Mucosa of rectum (tissue), 2 donors: ENCODE data around the gene TMEM39A.

ENCODE experiments used
- H3K27ac ChIP-seq, 2 donors: one replicate each; pipeline ENCODE4 v1.7.0; 2013; ENCODE audit warnings: inconsistent platforms in 2 of 2, low read depth in 2 of 2, low read length in 2 of 2
- H3K27me3 ChIP-seq, 2 donors: one replicate each; pipeline ENCODE4 v1.7.0; 2013; ENCODE audit warnings: low read length in 2 of 2; ENCODE audit not compliant: control insufficient read depth in 2 of 2, insufficient read depth in 2 of 2
- H3K36me3 ChIP-seq, 2 donors: one replicate each; pipeline ENCODE4 v1.7.0; 2013; ENCODE audit warnings: low read length in 2 of 2; ENCODE audit not compliant: control insufficient read depth in 2 of 2, insufficient read depth in 2 of 2
- H3K4me1 ChIP-seq, 2 donors: one replicate each; pipeline ENCODE4 v1.7.0; 2013; ENCODE audit warnings: low read length in 2 of 2, mild to moderate bottlenecking in 1 of 2; ENCODE audit not compliant: control insufficient read depth in 2 of 2, insufficient read depth in 2 of 2
- H3K4me3 ChIP-seq, 2 donors: one replicate each; pipeline ENCODE4 v1.7.0; 2013; ENCODE audit warnings: low read length in 2 of 2
- H3K9ac ChIP-seq, 2 donors: one replicate each; pipeline ENCODE4 v1.7.0; 2013; ENCODE audit warnings: low read length in 2 of 2, low read depth in 1 of 2, mild to moderate bottlenecking in 1 of 2
- H3K9me3 ChIP-seq, 2 donors: one replicate each; pipeline ENCODE4 v1.7.0; 2013; ENCODE audit warnings: low read length in 2 of 2; ENCODE audit not compliant: control insufficient read depth in 2 of 2
- donor health status: healthy.
- donor health status: Normal muscosa, but diverticular disease.

The TMEM39A gene

DNA sequence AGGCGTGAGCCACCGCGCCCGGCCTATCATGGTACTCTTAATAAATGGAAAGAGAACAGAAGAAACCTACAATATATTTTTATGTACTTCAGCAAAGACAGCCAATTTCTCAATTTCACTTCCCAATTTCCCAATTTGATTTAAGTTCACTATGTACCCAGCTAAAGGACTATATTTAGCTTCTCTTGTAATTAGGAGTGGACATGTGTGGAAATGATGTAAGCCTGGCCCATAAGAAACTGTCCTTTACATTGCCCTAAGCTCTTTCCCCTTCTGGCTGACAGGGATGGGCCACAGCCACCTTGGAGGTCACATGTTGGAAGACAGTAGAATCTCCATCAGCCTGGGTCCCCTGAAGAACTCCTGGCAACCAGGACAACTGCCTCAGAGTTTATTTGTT lies 6.2 kb downstream of the TMEM39A start:
- H3K4me1 ChIP-seq = peaks cover 5 to 8% of the 10 kb centered on the region in 2 donors
- H3K27me3 ChIP-seq = no peaks in the 10 kb centered on the region
- H3K4me3 ChIP-seq = no peak overlapping the region
- H3K36me3 ChIP-seq = peaks cover 46 to 64% of the 10 kb centered on the region in 2 donors
- no peak overlapping the region for H3K27ac ChIP-seq
- H3K9ac ChIP-seq = no peak overlapping the region
- H3K9me3 ChIP-seq = no peaks in the 10 kb centered on the region

DNA sequence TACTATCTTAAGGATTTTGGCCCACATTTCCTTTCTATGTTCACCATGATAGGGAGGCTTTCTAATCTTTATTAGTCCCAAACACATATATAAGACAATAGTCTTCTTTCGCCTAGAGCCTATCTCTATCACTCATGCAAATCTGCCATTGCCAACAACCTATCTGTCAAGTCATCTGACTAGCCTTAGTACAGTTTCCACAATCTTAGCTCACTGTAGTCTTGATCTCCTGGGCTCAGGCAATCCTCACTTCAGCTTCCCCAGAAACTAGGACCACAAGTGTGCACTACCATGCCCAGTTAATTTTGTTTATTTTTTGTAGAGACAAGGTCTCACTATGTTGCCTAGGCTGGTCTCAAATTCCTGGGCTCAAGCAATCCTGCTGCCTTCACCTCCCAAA lies 6.9 kb downstream of the TMEM39A start:
- H3K9ac ChIP-seq = no peak overlapping the region
- no peaks in the 10 kb centered on the region for H3K27me3 ChIP-seq
- H3K27ac ChIP-seq = no peak overlapping the region
- no peaks in the 10 kb centered on the region for H3K4me1 ChIP-seq
- H3K4me3 ChIP-seq = no peak overlapping the region
- H3K36me3 ChIP-seq = peaks cover 50 to 67% of the 10 kb centered on the region in 2 donors
- H3K9me3 ChIP-seq = no peaks in the 10 kb centered on the region

DNA sequence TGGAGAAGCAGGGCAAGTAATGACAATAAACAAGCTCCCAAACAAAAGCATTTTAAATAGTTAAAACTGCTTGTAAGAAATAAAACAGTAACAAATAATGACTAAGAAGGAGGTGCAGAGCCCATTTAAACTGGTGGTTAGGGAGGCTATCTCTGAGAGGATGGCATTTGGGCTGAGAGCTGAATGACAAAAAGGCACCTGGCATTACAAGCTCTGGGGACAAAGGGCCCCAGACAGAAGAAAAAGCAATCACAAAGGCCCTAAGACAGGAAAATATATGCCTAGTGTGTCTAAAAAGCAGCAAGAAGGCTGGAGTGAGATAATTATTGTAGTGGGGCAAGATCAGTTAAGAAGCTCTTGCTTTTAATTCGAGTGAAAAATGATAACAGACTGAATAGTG lies 9.6 kb downstream of the TMEM39A start:
- Histone ChIP-seq H3K36me3 (peaks cover 60 to 63% of the 10 kb centered on the region in 2 donors), H3K9me3 (no peaks in the 10 kb centered on the region), H3K4me1 (no peaks in the 10 kb centered on the region), H3K4me3 (no peak overlapping the region), H3K27me3 (no peaks in the 10 kb centered on the region), H3K27ac (no peak overlapping the region), H3K9ac (no peak overlapping the region)

DNA sequence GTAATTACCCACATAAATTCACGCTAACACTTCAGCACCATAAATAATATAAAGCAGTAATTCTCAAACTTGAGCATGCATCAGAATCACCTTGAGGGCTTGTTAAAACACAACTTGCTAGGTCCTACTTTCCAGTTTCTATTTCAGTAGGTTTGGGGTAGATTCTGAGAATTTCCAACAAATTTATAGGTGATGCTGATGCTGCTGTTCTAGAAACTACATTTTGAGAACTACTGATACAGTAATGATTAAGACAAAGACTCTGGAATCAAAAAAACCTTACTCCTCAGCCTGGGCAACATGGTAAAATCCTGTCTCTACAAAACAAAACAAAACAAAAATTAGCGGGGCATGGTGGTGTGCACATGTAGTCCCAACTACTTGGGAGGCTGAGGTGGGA lies 18.8 kb downstream of the TMEM39A start:
- no peaks in the 10 kb centered on the region for H3K4me1 ChIP-seq
- H3K9me3 ChIP-seq = no peaks in the 10 kb centered on the region
- peaks cover 49 to 56% of the 10 kb centered on the region in 2 donors for H3K36me3 ChIP-seq
- no peaks in the 10 kb centered on the region for H3K27me3 ChIP-seq
- H3K4me3 ChIP-seq = no peak overlapping the region
- H3K27ac ChIP-seq = no peak overlapping the region
- H3K9ac ChIP-seq = no peak overlapping the region

DNA sequence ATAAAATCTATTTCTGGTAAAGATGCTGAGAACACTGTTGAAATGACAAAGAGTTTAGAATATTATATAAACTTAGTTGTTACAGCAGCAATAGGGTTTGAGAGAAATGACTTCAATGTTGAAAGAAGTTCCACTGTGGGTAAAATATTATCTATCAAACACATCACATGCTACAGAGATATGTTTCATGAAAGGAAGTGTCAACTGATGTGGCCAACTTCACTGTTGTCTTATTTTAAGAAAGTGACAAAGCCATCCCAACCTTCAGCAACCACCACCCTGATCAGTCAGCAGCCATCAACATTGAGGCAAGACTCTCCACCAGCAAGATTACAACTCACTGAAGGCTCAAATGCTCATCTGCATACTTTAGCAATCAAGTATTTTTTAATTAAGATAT lies 20.2 kb downstream of the TMEM39A start:
- H3K4me1 ChIP-seq = no peaks in the 10 kb centered on the region
- H3K9ac ChIP-seq = no peak overlapping the region
- no peaks in the 10 kb centered on the region for H3K27me3 ChIP-seq
- no peak overlapping the region for H3K4me3 ChIP-seq
- no peaks in the 10 kb centered on the region for H3K9me3 ChIP-seq
- peaks cover 37 to 54% of the 10 kb centered on the region in 2 donors for H3K36me3 ChIP-seq
- no peak overlapping the region for H3K27ac ChIP-seq

DNA sequence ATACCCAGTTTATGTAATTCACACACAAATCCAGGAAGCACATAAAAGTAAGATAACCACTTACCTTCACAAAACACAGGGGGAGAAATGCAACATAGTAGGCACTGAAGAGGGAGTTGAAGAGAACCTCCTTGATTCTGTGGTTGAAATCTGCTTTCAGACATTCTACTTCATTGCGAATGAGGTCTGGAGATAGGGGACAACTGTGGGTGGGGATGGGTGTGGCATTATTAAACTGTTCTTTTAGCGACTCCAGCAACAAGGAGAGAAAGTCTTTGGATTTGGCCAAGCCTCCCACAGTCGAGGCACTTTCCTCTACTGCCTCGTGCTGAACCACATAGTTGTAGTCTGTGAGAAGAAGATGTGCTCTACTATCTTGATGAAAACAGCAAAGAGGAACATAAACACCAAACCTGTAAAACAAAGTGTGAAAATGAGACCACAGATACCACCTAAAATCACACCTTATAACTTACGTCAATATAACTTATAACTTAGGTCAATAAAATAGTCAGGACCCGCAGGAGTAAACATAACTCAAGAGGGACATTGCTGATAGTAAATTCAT lies 25.6 kb downstream of the TMEM39A start:
- Histone ChIP-seq H3K27ac (no peak overlapping the region), H3K4me3 (no peak overlapping the region), H3K4me1 (no peaks in the 10 kb centered on the region), H3K36me3 (peaks cover 60 to 71% of the 10 kb centered on the region in 2 donors), H3K9ac (no peak overlapping the region), H3K27me3 (no peaks in the 10 kb centered on the region), H3K9me3 (no peaks in the 10 kb centered on the region)

DNA sequence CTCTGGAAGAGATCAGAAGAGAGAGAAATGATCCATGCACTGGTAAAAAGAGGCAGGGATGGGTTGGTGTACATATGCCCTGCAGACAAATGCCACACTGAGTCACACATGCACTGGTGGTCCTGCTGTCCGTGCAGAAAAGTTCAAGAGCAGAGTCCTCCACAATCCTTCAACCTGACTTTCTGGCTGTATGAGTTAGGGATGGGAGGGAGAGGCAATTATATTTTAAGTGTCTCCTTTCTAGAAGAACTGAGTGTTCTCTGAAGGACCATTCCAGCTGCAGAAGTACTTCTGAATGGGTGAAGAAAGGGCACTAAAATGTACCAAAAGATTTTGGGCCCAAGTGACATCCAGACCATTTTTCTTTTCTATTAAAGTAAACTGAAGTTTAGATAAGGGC lies 26.4 kb downstream of the TMEM39A start:
- no peak overlapping the region for H3K4me3 ChIP-seq
- peaks cover 62 to 71% of the 10 kb centered on the region in 2 donors for H3K36me3 ChIP-seq
- H3K27ac ChIP-seq = no peak overlapping the region
- H3K4me1 ChIP-seq = no peaks in the 10 kb centered on the region
- H3K9ac ChIP-seq = no peak overlapping the region
- H3K9me3 ChIP-seq = no peaks in the 10 kb centered on the region
- H3K27me3 ChIP-seq = no peaks in the 10 kb centered on the region

DNA sequence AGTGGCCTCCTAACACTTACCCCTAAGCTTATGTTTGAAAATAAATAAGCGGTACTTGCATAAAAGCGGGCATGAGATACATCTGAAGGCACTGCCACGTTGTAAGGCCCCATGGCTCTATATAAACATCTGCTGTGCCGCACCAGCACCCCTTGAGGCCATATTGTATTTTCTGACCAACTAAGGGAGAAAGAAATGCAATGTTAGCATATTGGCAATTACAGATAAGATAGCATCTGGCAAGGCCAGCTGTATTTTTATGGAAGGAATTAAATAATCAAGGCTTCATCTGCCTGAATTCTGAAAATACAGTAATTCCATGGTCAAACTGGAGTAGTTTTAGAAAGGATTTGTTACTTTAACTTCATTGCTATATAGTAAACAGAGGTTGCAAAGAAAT lies 28.7 kb downstream of the TMEM39A start:
- H3K9me3 ChIP-seq = peaks cover 0 to 6% of the 10 kb centered on the region in 2 donors
- H3K4me1 ChIP-seq = no peaks in the 10 kb centered on the region
- no peak overlapping the region for H3K4me3 ChIP-seq
- H3K27me3 ChIP-seq = no peaks in the 10 kb centered on the region
- H3K27ac ChIP-seq = no peak overlapping the region
- H3K9ac ChIP-seq = no peak overlapping the region
- peaks cover 73 to 79% of the 10 kb centered on the region in 2 donors for H3K36me3 ChIP-seq

DNA sequence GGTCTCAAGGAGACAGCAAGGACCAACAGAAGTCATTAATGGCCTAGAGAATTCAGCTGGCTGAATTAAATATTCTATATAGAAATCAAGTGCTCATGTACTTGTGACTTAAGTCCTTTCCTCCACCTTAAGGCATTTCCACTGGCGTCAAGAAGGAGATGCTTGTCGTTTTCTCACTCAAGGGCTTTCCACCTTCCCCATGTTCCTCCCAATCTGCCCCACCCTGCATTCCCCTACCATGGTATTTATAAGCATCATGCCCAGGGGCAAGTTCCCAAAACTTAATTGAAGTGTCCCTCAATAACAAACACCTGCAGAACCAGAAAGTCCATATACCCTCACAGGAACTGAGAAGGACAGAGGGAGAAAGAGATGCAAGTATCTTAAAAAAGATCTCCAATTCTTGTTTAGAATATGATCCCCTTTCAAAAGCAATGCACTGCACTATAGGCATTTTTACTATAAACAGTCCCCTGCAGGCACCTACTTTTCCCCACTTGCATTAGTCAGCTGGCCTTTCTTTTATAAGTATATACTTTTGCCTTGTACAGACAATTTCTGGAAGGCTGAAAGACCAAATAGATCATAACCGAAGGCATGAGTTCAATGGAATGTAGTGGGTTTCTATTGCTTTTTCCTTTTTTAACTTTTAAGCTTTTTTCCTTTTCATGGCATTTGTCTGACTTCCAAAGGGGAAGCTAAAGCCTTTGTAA lies 29.6 kb downstream of the TMEM39A start:
- no peak overlapping the region for H3K4me3 ChIP-seq

DNA sequence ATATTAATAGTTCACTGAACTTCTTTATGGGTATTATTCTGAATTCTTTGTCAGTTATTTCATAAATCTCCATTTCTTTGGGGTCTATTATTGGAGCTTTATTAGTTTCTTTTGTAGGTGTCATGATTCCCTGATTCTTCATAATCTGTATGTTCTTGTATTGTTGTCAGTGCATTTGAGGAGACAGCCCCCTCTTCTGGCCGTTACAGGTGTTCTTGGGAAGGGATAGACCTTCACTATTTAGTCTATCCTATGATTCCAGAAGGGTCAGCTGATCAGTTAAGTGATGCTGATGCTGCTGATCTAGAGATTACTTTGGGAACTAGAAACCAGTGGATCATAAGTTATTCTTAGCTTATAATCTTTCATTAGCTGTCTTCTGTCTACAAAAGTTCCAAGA lies 34.9 kb downstream of the TMEM39A start:
- Histone ChIP-seq H3K36me3 (peaks cover 30 to 40% of the 10 kb centered on the region in 2 donors), H3K4me1 (no peaks in the 10 kb centered on the region), H3K4me3 (no peak overlapping the region), H3K9ac (no peak overlapping the region), H3K27me3 (no peaks in the 10 kb centered on the region), H3K27ac (no peak overlapping the region), H3K9me3 (peaks cover 22 to 25% of the 10 kb centered on the region in 2 donors)

More for the DNA sequence above, 29.6 kb downstream of the TMEM39A start:
- Histone ChIP-seq H3K9ac (no peak overlapping the region), H3K27ac (no peak overlapping the region), H3K36me3 (peaks cover 79 to 84% of the 10 kb centered on the region in 2 donors), H3K4me1 (no peaks in the 10 kb centered on the region), H3K9me3 (peaks cover 0 to 9% of the 10 kb centered on the region in 2 donors), H3K27me3 (no peaks in the 10 kb centered on the region)
